GM12865 (cell line): ENCODE results near the gene CALD1.

Experiments used
- DNase-seq: peaks from one replicate; pipeline ENCODE4 v3.0.0; 2010; ENCODE audit warnings: low read depth
- H3K4me3 ChIP-seq: 2 replicates; pipeline ENCODE4 v1.5.1; 2011; ENCODE audit warnings: mild to moderate bottlenecking, low read depth, low read length, control low read depth
- TF ChIP-seq, protein P1 (sequence below): IDR thresholded peaks from 2 replicates; pipeline ENCODE4 v1.5.1; 2011; ENCODE audit warnings: low read length, control low read depth, low read depth, inconsistent platforms; ENCODE audit not compliant: insufficient read depth; ENCODE audit errors: missing control alignments

CALD1 gene

GRCh38 chr7:134771111-134771510 lies 8.3 kb upstream of the CALD1 start:
- TF ChIP-seq, protein P1, sequence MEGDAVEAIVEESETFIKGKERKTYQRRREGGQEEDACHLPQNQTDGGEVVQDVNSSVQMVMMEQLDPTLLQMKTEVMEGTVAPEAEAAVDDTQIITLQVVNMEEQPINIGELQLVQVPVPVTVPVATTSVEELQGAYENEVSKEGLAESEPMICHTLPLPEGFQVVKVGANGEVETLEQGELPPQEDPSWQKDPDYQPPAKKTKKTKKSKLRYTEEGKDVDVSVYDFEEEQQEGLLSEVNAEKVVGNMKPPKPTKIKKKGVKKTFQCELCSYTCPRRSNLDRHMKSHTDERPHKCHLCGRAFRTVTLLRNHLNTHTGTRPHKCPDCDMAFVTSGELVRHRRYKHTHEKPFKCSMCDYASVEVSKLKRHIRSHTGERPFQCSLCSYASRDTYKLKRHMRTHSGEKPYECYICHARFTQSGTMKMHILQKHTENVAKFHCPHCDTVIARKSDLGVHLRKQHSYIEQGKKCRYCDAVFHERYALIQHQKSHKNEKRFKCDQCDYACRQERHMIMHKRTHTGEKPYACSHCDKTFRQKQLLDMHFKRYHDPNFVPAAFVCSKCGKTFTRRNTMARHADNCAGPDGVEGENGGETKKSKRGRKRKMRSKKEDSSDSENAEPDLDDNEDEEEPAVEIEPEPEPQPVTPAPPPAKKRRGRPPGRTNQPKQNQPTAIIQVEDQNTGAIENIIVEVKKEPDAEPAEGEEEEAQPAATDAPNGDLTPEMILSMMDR, result no peak
- DNase-seq, result no peak
- H3K4me3 ChIP-seq, result no peak overlapping the region

GRCh38 chr7:134771889-134772288 lies 7.5 kb upstream of the CALD1 start:
- DNase-seq, result no peak
- no peak overlapping the region for H3K4me3 ChIP-seq
- TF ChIP-seq, protein P1, result no peak

DNA sequence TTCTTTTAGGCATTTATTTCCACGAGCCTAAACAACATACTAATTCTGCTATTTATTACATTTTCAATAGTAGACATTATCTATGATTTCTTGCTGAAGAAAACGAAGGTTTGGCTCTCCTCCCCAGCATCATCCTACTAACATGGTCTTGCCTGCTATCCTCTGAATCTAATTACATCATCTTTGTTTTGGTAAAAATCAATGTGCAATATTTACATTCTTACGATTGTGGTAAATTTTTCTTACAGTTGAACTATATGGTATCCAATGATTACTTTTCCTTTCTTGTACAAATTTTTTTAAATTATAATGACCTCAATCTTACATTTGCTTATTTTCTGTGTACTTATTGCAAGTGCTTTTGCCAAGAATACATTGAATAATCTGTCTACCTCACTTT lies 7.0 kb upstream of the CALD1 start:
- no peak for DNase-seq
- H3K4me3 ChIP-seq, result no peak overlapping the region
- TF ChIP-seq, protein P1, result no peak

DNA sequence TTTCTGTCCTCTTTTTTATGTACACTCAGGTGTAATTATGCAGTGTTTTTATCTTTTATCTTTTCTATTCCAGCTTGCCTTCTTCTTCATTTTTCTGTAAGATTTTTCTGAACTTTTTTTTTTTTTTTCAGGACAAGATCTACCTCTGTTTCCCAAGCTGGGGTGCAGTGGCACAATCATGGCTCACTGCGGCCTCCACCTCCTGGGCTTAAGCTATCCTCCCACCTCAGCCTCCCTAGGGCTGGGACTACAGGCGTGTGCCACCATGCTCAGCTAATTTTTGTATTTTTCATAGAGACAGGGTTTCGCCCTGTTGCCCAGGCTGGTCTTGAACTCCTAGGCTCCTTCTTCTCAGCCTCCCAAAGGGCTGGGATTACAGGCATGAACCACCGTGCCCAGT lies 6.3 kb upstream of the CALD1 start:
- H3K4me3 ChIP-seq, result no peak overlapping the region
- DNase-seq, result no peak
- TF ChIP-seq, protein P1, result no peak

DNA sequence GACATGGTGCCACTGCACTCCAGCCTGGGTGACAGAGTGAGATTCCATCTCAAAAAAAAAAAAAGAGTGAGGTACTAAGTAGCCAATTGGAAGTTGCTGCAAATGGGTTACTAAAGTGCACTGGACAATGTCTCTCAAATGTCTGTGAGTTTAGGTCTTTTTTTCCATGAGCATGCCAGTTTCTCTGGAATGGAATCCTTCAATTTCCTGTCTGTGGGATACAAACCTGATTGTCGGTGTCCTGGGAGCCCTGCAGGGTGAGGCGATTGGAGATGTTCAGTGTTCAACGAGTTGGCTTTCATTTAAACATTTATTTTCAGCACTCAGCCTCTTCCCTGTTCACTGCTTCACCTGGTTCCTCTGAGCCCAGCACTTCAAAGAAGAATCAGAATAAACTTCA lies 5.3 kb upstream of the CALD1 start:
- DNase-seq, result no peak
- H3K4me3 ChIP-seq, result no peak overlapping the region
- TF ChIP-seq, protein P1, result no peak

DNA sequence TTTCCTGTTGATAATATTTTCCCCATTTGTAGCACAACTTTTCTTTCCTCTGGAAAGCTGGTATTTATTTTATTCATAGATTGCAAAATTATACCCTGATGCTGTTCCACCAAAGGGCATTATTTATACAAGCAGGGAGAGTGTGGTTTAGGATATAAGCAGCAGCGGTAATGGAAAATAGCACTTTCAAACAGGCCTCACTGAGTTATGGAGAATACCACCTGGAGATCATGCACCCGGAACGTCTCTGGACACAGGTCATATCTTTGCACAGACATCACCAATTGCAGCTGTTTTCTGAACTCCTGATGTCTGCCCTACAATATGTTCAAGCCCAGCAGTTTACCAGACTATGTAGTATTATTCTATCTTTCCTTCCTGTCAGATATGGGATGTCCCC lies 2.0 kb upstream of the CALD1 start:
- H3K4me3 ChIP-seq, result no peak overlapping the region
- no peak for DNase-seq
- TF ChIP-seq, protein P1, result no peak

DNA sequence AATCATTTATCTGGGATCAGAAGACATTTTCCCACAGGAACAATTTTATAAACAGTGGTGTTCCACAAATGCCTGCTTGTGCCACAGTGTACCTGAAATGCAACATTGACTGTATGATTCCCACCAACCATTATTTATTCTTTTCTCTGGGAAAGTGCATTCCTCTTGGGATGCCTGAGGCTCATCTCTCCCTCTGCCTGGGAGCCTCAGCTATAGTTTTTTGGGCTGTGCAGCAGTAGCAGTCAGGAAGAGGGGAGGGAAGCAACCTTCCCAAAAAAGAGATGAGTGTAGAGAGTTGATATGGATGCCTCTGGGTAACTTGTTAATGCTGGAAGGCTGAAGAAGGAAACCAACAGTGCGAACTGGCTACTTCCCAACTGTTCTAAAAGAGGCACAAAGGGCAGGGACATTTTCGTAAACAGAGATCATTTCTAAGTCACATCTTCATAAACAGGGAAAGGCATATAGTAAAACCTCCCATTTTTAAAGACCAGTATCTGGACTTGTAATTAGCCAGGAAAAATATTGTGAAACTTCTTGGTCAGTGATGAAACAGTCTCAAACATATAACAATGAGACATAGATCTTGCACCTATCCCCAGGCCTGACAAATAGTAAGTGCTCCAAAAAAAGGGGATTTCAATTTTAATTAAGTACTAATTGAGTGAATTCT lies 1.4 kb upstream of the CALD1 start:
- no peak for DNase-seq
- no peak overlapping the region for H3K4me3 ChIP-seq
- TF ChIP-seq, protein P1, result no peak
